ENCODE results near the gene S1PR4. TPM values are rescaled to one million over a fixed set of nuclear protein-coding genes. Genes with fewer than 3 reads are reported as not detected.

The S1PR4 gene
- polyA plus RNA-seq, 1 experiment: not detected

DNA sequence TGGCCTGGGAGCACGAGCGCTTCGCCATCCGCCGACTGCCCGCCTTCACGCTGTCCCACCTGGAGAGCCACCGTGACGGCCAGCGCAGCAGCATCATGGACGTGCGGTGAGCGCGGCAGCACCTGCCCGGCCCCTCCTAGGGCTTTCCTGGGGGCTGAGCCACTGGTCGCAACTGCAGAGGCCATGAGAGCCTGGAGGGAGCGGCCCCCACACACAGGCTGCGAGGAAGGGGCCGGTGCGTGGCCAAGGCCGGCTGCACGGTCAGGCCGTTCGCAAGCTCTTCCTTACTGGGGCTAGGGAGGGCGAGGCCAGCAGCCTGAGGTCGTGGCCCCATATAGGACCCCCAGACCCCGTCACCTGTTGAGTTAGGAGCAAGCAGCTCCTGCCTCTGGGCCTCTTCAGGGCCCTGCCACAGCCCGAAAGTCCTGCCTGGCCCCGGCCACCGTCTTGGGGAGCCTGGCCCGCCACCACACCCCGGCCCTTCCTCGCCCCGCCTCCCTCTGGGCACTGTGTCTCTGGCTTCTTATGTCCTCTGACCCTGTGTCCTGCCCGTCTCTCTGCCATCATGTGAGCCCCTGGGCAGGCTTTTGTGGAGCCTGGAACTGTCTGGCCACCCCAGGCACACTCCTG lies 26.2 kb downstream of the S1PR4 start:
- TF ChIP-seq, protein P1, sequence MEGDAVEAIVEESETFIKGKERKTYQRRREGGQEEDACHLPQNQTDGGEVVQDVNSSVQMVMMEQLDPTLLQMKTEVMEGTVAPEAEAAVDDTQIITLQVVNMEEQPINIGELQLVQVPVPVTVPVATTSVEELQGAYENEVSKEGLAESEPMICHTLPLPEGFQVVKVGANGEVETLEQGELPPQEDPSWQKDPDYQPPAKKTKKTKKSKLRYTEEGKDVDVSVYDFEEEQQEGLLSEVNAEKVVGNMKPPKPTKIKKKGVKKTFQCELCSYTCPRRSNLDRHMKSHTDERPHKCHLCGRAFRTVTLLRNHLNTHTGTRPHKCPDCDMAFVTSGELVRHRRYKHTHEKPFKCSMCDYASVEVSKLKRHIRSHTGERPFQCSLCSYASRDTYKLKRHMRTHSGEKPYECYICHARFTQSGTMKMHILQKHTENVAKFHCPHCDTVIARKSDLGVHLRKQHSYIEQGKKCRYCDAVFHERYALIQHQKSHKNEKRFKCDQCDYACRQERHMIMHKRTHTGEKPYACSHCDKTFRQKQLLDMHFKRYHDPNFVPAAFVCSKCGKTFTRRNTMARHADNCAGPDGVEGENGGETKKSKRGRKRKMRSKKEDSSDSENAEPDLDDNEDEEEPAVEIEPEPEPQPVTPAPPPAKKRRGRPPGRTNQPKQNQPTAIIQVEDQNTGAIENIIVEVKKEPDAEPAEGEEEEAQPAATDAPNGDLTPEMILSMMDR (IDR thresholded peaks at IDR 0.05; ENCODE audit: insufficient read depth, low read depth, low read length): no peak
- ChIA-PET POLR2A (no interaction called here), CTCF (no interaction called here)
- Histone ChIP-seq H3K4me3 (ENCODE audit: low read depth, low read length) (no peak overlapping the region), H3K36me3 (ENCODE audit: control insufficient read depth, insufficient read depth, low read length) (peaks cover 23% of the 10 kb centered on the region), H3K27me3 (ENCODE audit: control insufficient read depth, insufficient read depth, low read length) (no peaks in the 10 kb centered on the region)
- DNase-seq (ENCODE audit: low read depth): no peak

DNA sequence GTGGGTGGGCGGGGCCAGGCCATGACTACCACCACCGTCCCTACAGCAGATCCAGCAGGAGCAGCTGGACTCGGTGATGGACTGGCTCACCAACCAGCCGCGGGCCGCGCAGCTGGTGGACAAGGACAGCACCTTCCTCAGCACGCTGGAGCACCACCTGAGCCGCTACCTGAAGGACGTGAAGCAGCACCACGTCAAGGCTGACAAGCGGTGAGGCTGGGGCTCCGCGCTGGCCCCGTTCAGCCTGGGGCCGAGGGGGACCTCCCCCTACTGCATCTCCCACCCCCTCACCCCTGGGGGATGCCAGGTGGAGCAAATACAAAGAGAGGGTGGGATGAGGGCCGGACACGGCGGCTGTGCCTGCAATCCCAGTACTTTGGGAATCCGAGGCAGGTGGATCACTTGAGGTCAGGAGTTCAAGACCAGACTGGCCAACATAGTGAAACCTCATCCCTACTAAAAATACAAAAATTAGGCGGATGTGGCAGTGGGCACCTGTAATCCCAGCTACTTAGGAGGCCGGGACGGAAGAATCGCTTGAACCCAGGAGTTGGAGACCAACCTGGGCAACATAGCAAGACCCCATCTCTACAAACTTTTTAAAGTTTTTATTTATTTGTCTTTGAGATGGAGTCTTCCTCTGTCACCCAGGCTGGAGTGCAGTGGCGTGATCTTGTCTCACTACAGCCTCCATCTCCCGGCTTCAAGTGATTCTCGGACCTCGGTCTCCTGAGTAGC lies 27.8 kb downstream of the S1PR4 start:
- CTCF ChIA-PET: no interaction called here
- POLR2A ChIA-PET: no interaction called here
- H3K4me3 ChIP-seq (ENCODE audit: low read depth, low read length): no peak overlapping the region
- H3K36me3 ChIP-seq (ENCODE audit: control insufficient read depth, insufficient read depth, low read length): peaks cover 21% of the 10 kb centered on the region
- TF ChIP-seq, protein P1 (IDR thresholded peaks at IDR 0.05; ENCODE audit: insufficient read depth, low read depth, low read length): no peak
- DNase-seq (ENCODE audit: low read depth): no peak
- H3K27me3 ChIP-seq (ENCODE audit: control insufficient read depth, insufficient read depth, low read length): no peaks in the 10 kb centered on the region

DNA sequence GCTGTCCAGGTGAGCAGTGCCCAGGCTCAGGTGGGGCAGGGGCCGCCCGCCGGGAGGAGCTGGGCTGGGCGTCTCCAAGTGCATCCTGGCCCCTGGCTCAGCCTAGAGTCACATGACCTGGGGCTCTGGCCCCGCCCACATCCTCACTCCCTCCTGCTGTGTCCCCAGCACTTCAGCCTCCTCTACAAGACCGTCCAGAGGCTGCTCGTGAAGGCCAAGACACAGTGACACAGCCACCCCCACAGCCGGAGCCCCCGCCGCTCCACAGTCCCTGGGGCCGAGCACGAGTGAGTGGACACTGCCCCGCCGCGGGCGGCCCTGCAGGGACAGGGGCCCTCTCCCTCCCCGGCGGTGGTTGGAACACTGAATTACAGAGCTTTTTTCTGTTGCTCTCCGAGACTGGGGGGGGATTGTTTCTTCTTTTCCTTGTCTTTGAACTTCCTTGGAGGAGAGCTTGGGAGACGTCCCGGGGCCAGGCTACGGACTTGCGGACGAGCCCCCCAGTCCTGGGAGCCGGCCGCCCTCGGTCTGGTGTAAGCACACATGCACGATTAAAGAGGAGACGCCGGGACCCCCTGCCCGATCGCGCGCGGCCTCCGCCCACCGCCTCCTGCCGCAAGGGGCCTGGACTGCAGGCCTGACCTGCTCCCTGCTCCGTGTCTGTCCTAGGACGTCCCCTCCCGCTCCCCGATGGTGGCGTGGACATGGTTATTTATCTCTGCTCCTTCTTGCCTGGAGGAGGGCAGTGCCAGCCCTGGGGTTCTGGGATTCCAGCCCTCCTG lies 29.1 kb downstream of the S1PR4 start:
- ChIA-PET POLR2A (no interaction called here), CTCF (interaction anchor here (0.9 to 1.5 kb wide), 2 partner anchors 16 to 257 kb away, joined by 3 read pairs; partner anchors contain the start of gene CELF5)
- TF ChIP-seq, protein P1 (IDR thresholded peaks at IDR 0.05; ENCODE audit: insufficient read depth, low read depth, low read length): no peak
- H3K4me3 ChIP-seq (ENCODE audit: low read depth, low read length): no peak overlapping the region
- no peaks in the 10 kb centered on the region for H3K27me3 ChIP-seq (ENCODE audit: control insufficient read depth, insufficient read depth, low read length)
- DNase-seq (ENCODE audit: low read depth): no peak
- H3K36me3 ChIP-seq (ENCODE audit: control insufficient read depth, insufficient read depth, low read length): peaks cover 21% of the 10 kb centered on the region

DNA sequence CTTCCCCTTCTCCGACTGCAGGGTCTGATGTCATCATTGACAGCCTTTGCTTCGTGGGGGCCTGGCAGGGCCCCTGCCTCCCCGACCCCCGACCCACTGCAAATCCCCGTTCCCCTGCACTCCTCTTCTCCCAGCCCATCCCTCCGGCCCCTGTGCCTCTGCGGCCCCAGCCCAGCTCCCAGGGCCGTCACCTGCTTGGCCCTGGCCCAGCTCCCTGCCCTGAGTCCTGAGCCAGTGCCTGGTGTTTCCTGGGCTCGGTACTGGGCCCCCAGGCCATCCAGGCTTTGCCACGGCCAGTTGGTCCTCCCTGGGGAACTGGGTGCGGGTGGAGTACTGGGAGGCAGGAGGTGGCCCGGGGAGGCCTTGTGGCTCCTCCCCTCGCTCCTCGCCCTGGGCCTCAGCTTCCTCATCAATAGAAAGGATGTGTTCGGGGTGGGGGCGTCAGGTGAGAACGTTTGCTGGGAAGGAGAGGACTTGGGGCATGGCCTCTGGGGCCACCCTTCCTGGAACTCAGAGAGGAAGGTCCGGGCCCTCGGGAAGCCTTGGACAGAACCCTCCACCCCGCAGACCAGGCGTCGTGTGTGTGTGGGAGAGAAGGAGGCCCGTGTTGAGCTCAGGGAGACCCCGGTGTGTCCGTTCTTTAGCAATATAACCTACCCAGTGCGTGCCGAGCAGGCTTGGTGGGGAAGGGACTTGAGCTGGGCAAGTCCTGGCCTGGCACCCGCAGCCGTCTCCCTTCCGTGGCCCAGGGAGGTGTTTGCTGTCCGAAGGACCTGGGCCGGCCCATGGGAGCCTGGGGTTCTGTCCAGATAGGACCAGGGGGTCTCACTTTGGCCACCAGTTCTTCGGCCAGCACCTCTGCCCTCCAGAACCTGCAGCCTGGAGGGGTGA lies 30.0 kb downstream of the S1PR4 start:
- DNase-seq (ENCODE audit: low read depth): no peak
- CTCF ChIA-PET: interaction anchor here (1.5 to 1.6 kb wide), 2 partner anchors 14 to 16 kb away, joined by 3 read pairs; partner anchors contain the start of gene CELF5
- TF ChIP-seq, protein P1 (IDR thresholded peaks at IDR 0.05; ENCODE audit: insufficient read depth, low read depth, low read length): no peak
- peaks cover 19% of the 10 kb centered on the region for H3K36me3 ChIP-seq (ENCODE audit: control insufficient read depth, insufficient read depth, low read length)
- H3K4me3 ChIP-seq (ENCODE audit: low read depth, low read length): no peak overlapping the region
- no peaks in the 10 kb centered on the region for H3K27me3 ChIP-seq (ENCODE audit: control insufficient read depth, insufficient read depth, low read length)
- POLR2A ChIA-PET: no interaction called here
